Measurements from ENCODE around the gene RBBP8NL. TPM values are rescaled to one million over a fixed set of nuclear protein-coding genes. Genes with fewer than 3 reads are reported as not detected.

RBBP8NL gene
- total and polyA plus RNA-seq, 9 of the 15 experiments (the other 6 are each of a cell fraction or from before 2014, with no cell fraction given), result not detected

DNA sequence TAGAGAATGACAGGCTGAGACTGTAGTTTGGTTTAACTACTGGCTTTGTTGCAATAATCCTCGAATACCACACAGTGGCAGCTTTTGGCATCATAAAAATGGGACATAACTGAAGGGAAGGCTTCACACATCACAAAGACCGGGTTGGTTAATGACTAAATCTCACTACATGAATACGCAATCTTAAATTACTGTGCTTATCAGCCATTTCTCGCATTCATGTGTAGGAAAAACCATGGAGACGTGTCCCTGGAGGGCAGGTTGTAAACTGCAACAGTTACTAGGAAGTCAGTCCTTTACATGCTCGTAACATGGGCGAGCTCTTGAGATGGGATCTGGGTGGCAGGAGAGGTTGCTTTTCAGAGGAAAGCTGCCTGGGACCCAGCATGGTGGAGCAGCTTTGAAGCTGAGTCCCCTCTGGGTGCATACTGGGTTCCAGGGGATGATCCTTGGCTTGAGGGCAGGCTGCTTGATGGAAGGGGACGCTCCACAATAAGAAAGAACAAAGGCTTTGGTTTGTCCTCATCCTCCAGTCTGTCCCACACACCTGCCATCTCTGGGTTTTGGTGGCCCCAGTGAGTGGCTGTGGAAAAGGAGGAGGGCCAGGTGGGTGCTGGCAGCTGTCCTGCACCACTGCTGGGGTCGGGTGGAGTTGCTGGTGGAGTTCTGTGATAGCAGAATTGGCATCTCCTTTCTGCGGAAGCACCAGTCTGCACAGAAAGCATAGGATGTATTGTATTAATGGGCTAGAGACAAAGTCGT lies 38.3 kb downstream of the RBBP8NL start (continued):
- TF ChIP-seq POLR2G (IDR thresholded peaks at IDR 0.05; ENCODE audit: low read depth, low read length) (peak; percentile 61), RBFOX2 (IDR thresholded peaks at IDR 0.05; ENCODE audit: low read depth, low read length) (peak; percentile 65), RAD21 (CRISPR knock-in tag; conservative IDR thresholded peaks at IDR 0.05 in 1 of 2, IDR thresholded peaks at IDR 0.05 in 1 of 2) (no peak), SREBF1 (IDR thresholded peaks at IDR 0.05; ENCODE audit: borderline replicate concordance, low read depth, low read length) (no peak), SUPT5H (IDR thresholded peaks at IDR 0.05) (peak; percentile 73), KDM5B (IDR thresholded peaks at IDR 0.05; ENCODE audit: insufficient replicate concordance, low read depth, low read length) (peak; percentile 54), ZNF695 (CRISPR knock-in tag; IDR thresholded peaks at IDR 0.05) (0 out of 2 replicates have a peak, but pooled peaks have one; percentile 40), CBFA2T3 (IDR thresholded peaks at IDR 0.05) (no peak), MBD2 (IDR thresholded peaks at IDR 0.05; ENCODE audit: borderline replicate concordance, low read depth) (no peak), HNRNPUL1 (IDR thresholded peaks at IDR 0.05; ENCODE audit: low read length) (peak; percentile 67; the same call in 1 of the 2 replicates), FUS (optimal IDR thresholded peaks at IDR 0.05; ENCODE audit: low read depth, low read length) (no peak), POLR2AphosphoS2 (IDR thresholded peaks at IDR 0.05; ENCODE audit: low read length) (0 out of 2 replicates have a peak, but pooled peaks have one; percentile 10), TAL1 (IDR thresholded peaks at IDR 0.05) (no peak)
- TF ChIP-seq, protein P1, sequence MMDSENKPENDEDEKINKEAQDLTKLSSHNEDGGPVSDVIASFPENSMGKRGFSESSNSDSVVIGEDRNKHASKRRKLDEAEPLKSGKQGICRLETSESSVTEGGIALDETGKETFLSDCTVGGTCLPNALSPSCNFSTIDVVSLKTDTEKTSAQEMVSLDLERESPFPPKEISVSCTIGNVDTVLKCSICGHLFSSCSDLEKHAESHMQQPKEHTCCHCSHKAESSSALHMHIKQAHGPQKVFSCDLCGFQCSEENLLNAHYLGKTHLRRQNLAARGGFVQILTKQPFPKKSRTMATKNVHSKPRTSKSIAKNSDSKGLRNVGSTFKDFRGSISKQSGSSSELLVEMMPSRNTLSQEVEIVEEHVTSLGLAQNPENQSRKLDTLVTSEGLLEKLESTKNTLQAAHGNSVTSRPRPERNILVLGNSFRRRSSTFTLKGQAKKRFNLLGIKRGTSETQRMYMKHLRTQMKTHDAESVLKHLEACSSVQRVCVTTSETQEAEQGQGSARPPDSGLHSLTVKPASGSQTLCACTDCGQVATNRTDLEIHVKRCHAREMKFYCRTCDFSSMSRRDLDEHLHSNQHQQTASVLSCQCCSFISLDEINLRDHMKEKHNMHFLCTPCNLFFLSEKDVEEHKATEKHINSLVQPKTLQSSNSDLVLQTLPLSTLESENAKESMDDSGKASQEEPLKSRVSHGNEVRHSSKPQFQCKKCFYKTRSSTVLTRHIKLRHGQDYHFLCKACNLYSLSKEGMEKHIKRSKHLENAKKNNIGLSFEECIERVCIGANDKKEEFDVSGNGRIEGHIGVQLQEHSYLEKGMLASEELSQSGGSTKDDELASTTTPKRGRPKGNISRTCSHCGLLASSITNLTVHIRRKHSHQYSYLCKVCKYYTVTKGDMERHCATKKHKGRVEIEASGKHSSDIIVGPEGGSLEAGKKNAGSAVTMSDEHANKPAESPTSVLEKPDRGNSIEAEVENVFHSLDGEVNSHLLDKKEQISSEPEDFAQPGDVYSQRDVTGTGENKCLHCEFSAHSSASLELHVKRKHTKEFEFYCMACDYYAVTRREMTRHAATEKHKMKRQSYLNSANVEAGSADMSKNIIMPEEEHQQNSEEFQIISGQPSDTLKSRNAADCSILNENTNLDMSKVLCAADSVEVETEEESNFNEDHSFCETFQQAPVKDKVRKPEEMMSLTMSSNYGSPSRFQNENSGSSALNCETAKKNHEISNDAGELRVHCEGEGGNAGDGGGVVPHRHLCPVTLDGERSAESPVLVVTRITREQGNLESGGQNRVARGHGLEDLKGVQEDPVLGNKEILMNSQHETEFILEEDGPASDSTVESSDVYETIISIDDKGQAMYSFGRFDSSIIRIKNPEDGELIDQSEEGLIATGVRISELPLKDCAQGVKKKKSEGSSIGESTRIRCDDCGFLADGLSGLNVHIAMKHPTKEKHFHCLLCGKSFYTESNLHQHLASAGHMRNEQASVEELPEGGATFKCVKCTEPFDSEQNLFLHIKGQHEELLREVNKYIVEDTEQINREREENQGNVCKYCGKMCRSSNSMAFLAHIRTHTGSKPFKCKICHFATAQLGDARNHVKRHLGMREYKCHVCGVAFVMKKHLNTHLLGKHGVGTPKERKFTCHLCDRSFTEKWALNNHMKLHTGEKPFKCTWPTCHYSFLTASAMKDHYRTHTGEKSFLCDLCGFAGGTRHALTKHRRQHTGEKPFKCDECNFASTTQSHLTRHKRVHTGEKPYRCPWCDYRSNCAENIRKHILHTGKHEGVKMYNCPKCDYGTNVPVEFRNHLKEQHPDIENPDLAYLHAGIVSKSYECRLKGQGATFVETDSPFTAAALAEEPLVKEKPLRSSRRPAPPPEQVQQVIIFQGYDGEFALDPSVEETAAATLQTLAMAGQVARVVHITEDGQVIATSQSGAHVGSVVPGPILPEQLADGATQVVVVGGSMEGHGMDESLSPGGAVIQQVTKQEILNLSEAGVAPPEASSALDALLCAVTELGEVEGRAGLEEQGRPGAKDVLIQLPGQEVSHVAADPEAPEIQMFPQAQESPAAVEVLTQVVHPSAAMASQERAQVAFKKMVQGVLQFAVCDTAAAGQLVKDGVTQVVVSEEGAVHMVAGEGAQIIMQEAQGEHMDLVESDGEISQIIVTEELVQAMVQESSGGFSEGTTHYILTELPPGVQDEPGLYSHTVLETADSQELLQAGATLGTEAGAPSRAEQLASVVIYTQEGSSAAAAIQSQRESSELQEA (IDR thresholded peaks at IDR 0.05; ENCODE audit: low read depth), result no peak
- TF ChIP-seq, protein P2, sequence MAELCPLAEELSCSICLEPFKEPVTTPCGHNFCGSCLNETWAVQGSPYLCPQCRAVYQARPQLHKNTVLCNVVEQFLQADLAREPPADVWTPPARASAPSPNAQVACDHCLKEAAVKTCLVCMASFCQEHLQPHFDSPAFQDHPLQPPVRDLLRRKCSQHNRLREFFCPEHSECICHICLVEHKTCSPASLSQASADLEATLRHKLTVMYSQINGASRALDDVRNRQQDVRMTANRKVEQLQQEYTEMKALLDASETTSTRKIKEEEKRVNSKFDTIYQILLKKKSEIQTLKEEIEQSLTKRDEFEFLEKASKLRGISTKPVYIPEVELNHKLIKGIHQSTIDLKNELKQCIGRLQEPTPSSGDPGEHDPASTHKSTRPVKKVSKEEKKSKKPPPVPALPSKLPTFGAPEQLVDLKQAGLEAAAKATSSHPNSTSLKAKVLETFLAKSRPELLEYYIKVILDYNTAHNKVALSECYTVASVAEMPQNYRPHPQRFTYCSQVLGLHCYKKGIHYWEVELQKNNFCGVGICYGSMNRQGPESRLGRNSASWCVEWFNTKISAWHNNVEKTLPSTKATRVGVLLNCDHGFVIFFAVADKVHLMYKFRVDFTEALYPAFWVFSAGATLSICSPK (IDR thresholded peaks at IDR 0.05; ENCODE audit: borderline replicate concordance), result no peak
- TF ChIP-seq, protein P3, sequence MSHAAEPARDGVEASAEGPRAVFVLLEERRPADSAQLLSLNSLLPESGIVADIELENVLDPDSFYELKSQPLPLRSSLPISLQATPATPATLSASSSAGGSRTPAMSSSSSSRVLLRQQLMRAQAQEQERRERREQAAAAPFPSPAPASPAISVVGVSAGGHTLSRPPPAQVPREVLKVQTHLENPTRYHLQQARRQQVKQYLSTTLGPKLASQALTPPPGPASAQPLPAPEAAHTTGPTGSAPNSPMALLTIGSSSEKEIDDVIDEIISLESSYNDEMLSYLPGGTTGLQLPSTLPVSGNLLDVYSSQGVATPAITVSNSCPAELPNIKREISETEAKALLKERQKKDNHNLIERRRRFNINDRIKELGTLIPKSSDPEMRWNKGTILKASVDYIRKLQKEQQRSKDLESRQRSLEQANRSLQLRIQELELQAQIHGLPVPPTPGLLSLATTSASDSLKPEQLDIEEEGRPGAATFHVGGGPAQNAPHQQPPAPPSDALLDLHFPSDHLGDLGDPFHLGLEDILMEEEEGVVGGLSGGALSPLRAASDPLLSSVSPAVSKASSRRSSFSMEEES (CRISPR knock-in tag; IDR thresholded peaks at IDR 0.05), result no peak

Data from K562 (cell line).